Activated T-cell treated with anti-CD3 and anti-CD28 coated beads for 1 hour (primary cell): Measurements from ENCODE around the gene C6orf89.
"Not testable (repeated sequence)": the region's sequence is repeated elsewhere in the genome, so short reads cannot be mapped to it uniquely, and the experiment has no call there.

ENCODE experiments used
- DNase-seq: peaks from one replicate; pipeline ENCODE4 v3.0.0-alpha.2; 2020; ENCODE audit warnings: low read depth

C6orf89 gene

GRCh38 chr6:36924778-36925374, 39.1 kb downstream of the C6orf89 start:
- no peak for DNase-seq

GRCh38 chr6:36925809-36926208, 40.1 kb downstream of the C6orf89 start:
- no peak for DNase-seq

GRCh38 chr6:36926708-36927513, 41.2 kb downstream of the C6orf89 start:
- no peak for DNase-seq

- no peak for DNase-seq
Measured at GRCh38 chr6:36927691-36928546, 42.2 kb downstream of the C6orf89 start.

- DNase-seq, result no peak
Measured at GRCh38 chr6:36928547-36928918, 42.8 kb downstream of the C6orf89 start.

GRCh38 chr6:36929152-36929551, 43.4 kb downstream of the C6orf89 start:
- DNase-seq, result no peak

- no peak for DNase-seq
Measured at GRCh38 chr6:36929607-36930006, 43.9 kb downstream of the C6orf89 start.

GRCh38 chr6:36930483-36930882, 44.7 kb downstream of the C6orf89 start:
- no peak for DNase-seq

GRCh38 chr6:36933102-36933501, 47.4 kb downstream of the C6orf89 start:
- no peak for DNase-seq

- DNase-seq, result no peak
Measured at GRCh38 chr6:36933519-36933918, 47.8 kb downstream of the C6orf89 start.

GRCh38 chr6:36934901-36935300, 49.1 kb downstream of the C6orf89 start:
- DNase-seq, result no peak

- no peak for DNase-seq
Measured at GRCh38 chr6:36936824-36937223, 51.1 kb downstream of the C6orf89 start.

GRCh38 chr6:36937896-36938295, 52.1 kb downstream of the C6orf89 start:
- no peak for DNase-seq

GRCh38 chr6:36938536-36938935, 52.8 kb downstream of the C6orf89 start:
- DNase-seq, result no peak

- not testable (repeated sequence) for DNase-seq
Measured at GRCh38 chr6:36939005-36939404, 53.3 kb downstream of the C6orf89 start.

GRCh38 chr6:36940027-36940426, 54.3 kb downstream of the C6orf89 start:
- no peak for DNase-seq

- DNase-seq, result not testable (repeated sequence)
Measured at GRCh38 chr6:36941561-36941960, 55.8 kb downstream of the C6orf89 start.

GRCh38 chr6:36942329-36942728, 56.6 kb downstream of the C6orf89 start:
- DNase-seq, result not testable (repeated sequence)

- no peak for DNase-seq
Measured at GRCh38 chr6:36944650-36945049, 58.9 kb downstream of the C6orf89 start.

GRCh38 chr6:36945301-36945700, 59.5 kb downstream of the C6orf89 start:
- no peak for DNase-seq

- no peak for DNase-seq
Measured at GRCh38 chr6:36946526-36946925, 60.8 kb downstream of the C6orf89 start.

GRCh38 chr6:36947570-36948351, 62.0 kb downstream of the C6orf89 start:
- DNase-seq, result no peak
